H1 (cell line): ENCODE measurements around the gene GLYATL3.

Experiments used
- ATF3 ChIP-seq: IDR thresholded peaks from 2 replicates; pipeline ENCODE4 v1.6.1; 2011; ENCODE audit warnings: low read depth, mild to moderate bottlenecking, low read length; ENCODE audit not compliant: insufficient read depth
- CHD1 ChIP-seq: IDR thresholded peaks from 2 replicates; pipeline ENCODE4 v1.6.1; 2012; ENCODE audit warnings: low read depth, low read length, improper control_type of control experiment
- CREB1 ChIP-seq: IDR thresholded peaks from 2 replicates; pipeline ENCODE4 v1.6.1; 2012; ENCODE audit warnings: inconsistent platforms
- EZH2 ChIP-seq: fragments of 200-600 bp; sonication (generic); IDR thresholded peaks from 2 replicates; pipeline ENCODE4 v1.7.1; 2012; ENCODE audit warnings: low read depth, mild to moderate bottlenecking, moderate library complexity, low read length, inconsistent platforms; ENCODE audit not compliant: severe bottlenecking
- HDAC2 ChIP-seq, 2 experiments: fragments of 300-600 bp in 1 of 2; sonication (generic) in 1 of 2; IDR thresholded peaks; 2 replicates each; pipeline ENCODE4 v1.6.1; 2011 to 2012; ENCODE audit warnings: low read depth in 2 of 2, low read length in 2 of 2, mild to moderate bottlenecking in 2 of 2, moderate library complexity in 2 of 2, borderline replicate concordance in 1 of 2, inconsistent platforms in 1 of 2
- POLR2A ChIP-seq, 2 experiments: IDR thresholded peaks; 1 replicate in 1 of 2; 2 replicates in 1 of 2; pipeline ENCODE4 v1.6.1; 2011; ENCODE audit warnings: low read depth in 2 of 2, low read length in 2 of 2, mild to moderate bottlenecking in 2 of 2; ENCODE audit errors: control extremely low read depth in 1 of 2
- POLR2AphosphoS5 ChIP-seq: IDR thresholded peaks from 2 replicates; pipeline ENCODE4 v1.6.1; 2011; ENCODE audit warnings: low read depth, low read length
- RXRA ChIP-seq: IDR thresholded peaks from 2 replicates; pipeline ENCODE4 v1.6.1; 2011; ENCODE audit warnings: low read depth, mild to moderate bottlenecking, low read length, moderate library complexity; ENCODE audit not compliant: insufficient read depth
- SUZ12 ChIP-seq: fragments of 200-600 bp; sonication (generic); IDR thresholded peaks from 2 replicates; pipeline ENCODE4 v1.6.1; 2012; ENCODE audit warnings: mild to moderate bottlenecking, inconsistent platforms, low read length, moderate library complexity, mixed read lengths
- TEAD4 ChIP-seq: IDR thresholded peaks from 2 replicates; pipeline ENCODE4 v1.6.1; 2012; ENCODE audit warnings: low read depth, low read length, inconsistent platforms, mixed read lengths
- ZNF274 ChIP-seq: IDR thresholded peaks from 2 replicates; pipeline ENCODE4 v1.7.0; 2012; ENCODE audit warnings: low read length, borderline replicate concordance; ENCODE audit errors: extremely low read depth
- TF ChIP-seq, protein P1 (sequence below), 3 experiments: IDR thresholded peaks; 1 replicate in 2 of 3; 2 replicates in 1 of 3; pipeline versions ENCODE4 v1.5.1 to v1.6.1; 2011; ENCODE audit warnings: low read length in 3 of 3, mild to moderate bottlenecking in 3 of 3, inconsistent platforms in 2 of 3, low read depth in 1 of 3, moderate library complexity in 1 of 3; ENCODE audit not compliant: insufficient read depth in 1 of 3; ENCODE audit errors: control extremely low read depth in 1 of 3

GRCh38 chr6:49462599-49462926 is 37.2 kb upstream of the GLYATL3 start:
- no peak for TF ChIP-seq CREB1
- no peak for TF ChIP-seq EZH2
- TF ChIP-seq CHD1: no peak
- no peak for TF ChIP-seq HDAC2 (IDR thresholded peaks at IDR 0.05; ENCODE audit: borderline replicate concordance in 1 of 2, low read depth in 2 of 2, low read length in 2 of 2)
- TF ChIP-seq POLR2A (IDR thresholded peaks at IDR 0.05; ENCODE audit: control extremely low read depth in 1 of 2, low read depth in 2 of 2, low read length in 2 of 2): no peak
- TF ChIP-seq, protein P1, sequence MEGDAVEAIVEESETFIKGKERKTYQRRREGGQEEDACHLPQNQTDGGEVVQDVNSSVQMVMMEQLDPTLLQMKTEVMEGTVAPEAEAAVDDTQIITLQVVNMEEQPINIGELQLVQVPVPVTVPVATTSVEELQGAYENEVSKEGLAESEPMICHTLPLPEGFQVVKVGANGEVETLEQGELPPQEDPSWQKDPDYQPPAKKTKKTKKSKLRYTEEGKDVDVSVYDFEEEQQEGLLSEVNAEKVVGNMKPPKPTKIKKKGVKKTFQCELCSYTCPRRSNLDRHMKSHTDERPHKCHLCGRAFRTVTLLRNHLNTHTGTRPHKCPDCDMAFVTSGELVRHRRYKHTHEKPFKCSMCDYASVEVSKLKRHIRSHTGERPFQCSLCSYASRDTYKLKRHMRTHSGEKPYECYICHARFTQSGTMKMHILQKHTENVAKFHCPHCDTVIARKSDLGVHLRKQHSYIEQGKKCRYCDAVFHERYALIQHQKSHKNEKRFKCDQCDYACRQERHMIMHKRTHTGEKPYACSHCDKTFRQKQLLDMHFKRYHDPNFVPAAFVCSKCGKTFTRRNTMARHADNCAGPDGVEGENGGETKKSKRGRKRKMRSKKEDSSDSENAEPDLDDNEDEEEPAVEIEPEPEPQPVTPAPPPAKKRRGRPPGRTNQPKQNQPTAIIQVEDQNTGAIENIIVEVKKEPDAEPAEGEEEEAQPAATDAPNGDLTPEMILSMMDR (IDR thresholded peaks at IDR 0.05; ENCODE audit: control extremely low read depth in 1 of 3, insufficient read depth in 1 of 3, low read depth in 1 of 3, low read length in 3 of 3): no peak
- no peak for TF ChIP-seq TEAD4
- TF ChIP-seq ZNF274: no peak
- no peak for TF ChIP-seq SUZ12
- TF ChIP-seq RXRA: no peak
- TF ChIP-seq POLR2AphosphoS5: no peak
- no peak for TF ChIP-seq ATF3
